ENCODE data around the gene ZNF516.

- TF ChIP-seq, protein P1, sequence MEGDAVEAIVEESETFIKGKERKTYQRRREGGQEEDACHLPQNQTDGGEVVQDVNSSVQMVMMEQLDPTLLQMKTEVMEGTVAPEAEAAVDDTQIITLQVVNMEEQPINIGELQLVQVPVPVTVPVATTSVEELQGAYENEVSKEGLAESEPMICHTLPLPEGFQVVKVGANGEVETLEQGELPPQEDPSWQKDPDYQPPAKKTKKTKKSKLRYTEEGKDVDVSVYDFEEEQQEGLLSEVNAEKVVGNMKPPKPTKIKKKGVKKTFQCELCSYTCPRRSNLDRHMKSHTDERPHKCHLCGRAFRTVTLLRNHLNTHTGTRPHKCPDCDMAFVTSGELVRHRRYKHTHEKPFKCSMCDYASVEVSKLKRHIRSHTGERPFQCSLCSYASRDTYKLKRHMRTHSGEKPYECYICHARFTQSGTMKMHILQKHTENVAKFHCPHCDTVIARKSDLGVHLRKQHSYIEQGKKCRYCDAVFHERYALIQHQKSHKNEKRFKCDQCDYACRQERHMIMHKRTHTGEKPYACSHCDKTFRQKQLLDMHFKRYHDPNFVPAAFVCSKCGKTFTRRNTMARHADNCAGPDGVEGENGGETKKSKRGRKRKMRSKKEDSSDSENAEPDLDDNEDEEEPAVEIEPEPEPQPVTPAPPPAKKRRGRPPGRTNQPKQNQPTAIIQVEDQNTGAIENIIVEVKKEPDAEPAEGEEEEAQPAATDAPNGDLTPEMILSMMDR (IDR thresholded peaks at IDR 0.05; ENCODE audit: low read length) = no peak
- no peak for TF ChIP-seq EZH2 (IDR thresholded peaks at IDR 0.05; ENCODE audit: borderline replicate concordance, low read length)
Measured at GRCh38 chr18:76368271-76368670, 126.8 kb downstream of the ZNF516 start.

Data from OCI-LY1 (cell line).